ENCODE data around the gene OXLD1.

Gene OXLD1

DNA sequence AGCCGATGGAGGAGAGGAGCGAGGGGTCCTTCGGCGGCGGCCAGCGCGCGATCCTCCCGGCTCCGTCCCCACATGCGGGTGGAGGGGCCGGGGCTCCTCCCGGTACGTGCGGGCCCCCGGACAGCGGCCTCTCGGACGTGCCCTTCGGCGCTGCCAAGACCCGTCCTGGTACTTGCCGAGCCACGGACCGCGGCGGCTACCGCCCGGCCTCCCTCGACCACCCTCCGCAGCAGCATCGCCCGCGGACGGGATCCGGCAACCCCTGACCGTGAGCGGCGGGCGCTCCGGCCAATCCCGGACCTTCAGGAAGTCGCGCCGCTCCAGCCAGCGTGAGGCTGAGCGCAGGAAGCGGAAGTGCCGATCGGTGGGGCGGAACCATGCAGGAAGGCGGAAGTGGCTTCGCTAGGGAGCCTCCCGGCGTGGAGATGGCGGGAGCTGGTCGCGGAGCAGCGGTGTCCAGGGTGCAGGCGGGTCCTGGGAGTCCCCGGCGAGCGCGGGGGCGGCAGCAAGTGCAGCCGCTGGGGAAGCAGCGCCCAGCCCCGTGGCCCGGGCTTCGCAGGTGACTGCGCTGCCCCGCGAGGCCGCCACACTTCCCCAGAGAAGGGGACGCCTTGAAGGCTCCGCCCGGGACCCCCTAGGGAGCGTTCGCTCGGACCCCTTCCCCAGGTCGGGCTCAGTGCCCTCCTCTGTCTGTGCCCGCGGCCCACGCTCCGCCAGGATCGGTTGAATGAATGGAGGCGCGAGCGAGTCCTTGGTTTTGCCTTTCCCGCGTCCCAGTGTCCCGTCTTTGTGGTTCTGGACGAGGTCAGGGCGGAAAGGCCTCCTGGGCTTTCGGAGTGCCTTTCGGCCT, at the start of gene OXLD1, which contains the start of gene CCDC137:
OXLD1 (minus strand) TSS at position 264 of the 850 bp plus-strand sequence; CDS start at position 236, 28 bp downstream.
CCDC137 (plus strand) TSS at position 396 of the 850 bp plus-strand sequence; CDS start at position 426, 30 bp downstream.
- peak; percentile 92 to 94 for DNase-seq (ENCODE audit: extremely low read depth in 1 of 2, low read depth in 1 of 2)

GRCh38 chr17:81715107-81715871, 48.9 kb upstream of the OXLD1 start:
- no peak for DNase-seq (ENCODE audit: extremely low read depth in 1 of 2, low read depth in 1 of 2)

DNA sequence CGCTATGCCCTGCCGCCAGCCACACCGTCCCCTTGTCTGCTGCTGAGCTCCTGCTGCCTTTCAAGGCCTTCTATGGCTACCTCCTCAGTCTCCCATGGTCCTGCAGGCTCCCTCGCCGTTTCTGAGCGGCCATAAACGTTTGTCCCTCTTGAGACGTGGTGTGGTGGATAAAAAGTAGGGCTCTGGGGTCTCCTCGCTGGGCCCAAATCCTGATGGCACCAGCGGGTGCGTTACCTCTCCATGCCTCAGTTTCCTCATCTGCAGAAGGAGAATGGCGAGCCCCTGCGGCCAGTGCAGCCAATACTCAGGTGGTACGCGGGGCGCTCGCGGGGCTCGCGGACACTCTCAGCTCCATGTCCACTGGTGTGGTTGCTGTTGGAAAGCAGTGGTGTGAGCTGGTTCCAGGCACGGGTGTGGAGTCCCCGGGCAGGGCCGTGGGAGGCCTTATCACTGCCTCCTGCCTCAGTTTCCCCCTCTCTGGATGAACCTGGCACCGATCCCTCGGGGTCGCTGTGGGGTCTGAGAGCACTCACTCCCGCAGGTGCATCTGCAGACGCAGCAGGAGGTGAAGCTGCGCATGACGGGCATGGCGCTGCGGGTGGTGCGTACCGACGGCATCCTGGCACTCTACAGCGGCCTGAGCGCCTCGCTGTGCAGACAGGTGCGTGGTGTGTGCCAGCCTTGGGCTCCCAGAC, 48.2 kb upstream of the OXLD1 start:
- DNase-seq (ENCODE audit: extremely low read depth in 1 of 2, low read depth in 1 of 2): no peak

DNA sequence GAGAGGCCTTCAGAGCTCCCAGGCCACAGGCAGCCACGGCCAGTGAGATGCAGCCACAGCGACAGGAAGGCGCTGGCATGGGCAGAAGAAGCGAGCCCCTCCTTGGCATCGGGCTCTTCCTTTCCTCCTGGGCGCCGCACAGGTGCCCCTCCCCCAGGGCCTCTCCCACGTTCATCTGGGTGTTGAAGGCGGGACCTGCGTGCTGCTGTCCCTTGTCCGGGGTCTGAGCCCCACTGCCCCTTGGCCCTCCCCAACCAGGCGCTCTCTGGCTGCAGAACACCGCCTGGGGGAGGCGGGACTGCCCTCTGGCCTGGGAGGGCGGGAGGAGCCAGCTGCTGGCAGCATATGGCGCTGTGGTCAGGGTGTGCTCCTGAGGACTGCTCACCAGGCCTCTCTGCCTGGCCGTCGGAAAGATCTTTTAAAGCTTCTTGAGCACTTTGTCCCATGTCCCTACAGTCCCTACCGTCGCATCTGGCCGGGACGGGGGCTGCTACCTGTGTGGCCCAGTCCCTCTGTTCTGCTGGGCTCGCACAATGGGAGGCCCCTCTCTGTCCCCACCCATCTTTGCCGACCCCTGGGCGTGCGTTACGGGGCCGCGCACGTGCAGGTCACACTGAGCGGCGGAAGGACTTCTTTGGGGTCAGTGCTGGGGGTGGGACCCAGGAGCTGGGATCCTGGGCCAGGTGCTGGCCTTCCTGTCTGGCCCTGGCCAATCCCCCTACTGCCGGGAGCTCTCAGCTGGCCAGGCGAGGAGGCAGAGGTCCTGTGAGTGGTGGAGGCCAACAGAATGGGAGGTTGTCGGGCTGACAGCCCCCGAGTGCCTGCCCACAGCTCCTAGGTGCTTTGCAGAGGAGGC, 47.4 kb upstream of the OXLD1 start:
- DNase-seq (ENCODE audit: extremely low read depth in 1 of 2, low read depth in 1 of 2): no peak

DNA sequence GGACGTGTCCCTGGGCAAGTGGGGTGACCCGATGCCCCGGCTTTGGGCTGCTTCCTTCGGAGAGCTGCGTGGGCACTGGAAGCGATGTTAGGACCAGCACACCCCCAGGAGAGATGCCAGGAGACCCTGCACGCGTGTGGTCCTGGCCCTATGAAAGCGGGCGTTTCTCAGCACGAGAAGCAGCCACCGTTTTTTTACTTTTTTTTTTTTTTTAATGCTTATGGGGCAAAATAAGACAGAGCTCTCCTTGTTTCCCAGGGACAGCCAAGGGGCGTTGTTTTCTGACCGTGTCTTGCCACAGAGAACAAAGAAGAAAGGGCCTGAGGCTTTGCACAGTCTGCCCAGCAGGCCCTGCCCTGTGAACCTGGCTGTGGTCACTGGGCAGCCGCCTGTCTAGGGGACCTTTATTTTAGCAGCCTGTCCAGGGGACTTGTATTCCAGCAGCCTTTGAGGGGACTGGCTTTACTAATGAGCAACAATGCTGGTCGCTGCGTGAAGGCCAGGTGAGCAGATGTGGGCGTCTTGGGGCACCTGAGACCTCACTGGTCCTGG, 46.7 kb upstream of the OXLD1 start:
- DNase-seq (ENCODE audit: extremely low read depth in 1 of 2, low read depth in 1 of 2): no peak

- DNase-seq (ENCODE audit: extremely low read depth in 1 of 2, low read depth in 1 of 2): no peak
Observed at GRCh38 chr17:81712468-81713003, 46.1 kb upstream of the OXLD1 start.

GRCh38 chr17:81711814-81712467, 45.5 kb upstream of the OXLD1 start, which contains the start of gene SLC25A10:
Gene SLC25A10 (plus strand): TSS chr17:81712284. CDS start chr17:81712427, 143 bp downstream.
- DNase-seq (ENCODE audit: extremely low read depth in 1 of 2, low read depth in 1 of 2): peak; percentile 73 to 75

GRCh38 chr17:81710514-81711308, 44.3 kb upstream of the OXLD1 start:
- DNase-seq (ENCODE audit: extremely low read depth in 1 of 2, low read depth in 1 of 2): no peak

DNA sequence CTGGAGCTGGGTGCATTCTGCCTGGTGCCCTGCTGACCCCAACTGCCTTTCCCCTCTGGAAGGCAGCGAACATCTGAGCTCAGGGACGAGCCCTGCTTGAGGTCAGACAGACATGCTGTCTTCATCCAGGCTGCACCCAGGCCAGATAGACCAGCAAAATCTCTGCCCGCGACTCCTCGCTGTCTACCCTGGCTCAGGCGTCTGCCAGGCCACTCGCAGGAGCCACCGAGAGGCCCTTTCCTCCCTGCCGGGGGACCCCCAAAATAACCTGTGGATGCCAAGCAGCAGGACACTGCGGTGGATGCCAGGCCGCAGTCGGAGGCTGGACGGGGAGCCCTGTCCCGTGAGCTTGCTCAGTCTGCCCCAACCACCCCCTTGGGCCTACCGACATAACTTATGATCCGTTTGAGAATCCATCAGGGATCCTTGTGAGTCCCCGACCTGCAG, 42.4 kb upstream of the OXLD1 start:
- DNase-seq (ENCODE audit: extremely low read depth in 1 of 2, low read depth in 1 of 2): no peak

DNA sequence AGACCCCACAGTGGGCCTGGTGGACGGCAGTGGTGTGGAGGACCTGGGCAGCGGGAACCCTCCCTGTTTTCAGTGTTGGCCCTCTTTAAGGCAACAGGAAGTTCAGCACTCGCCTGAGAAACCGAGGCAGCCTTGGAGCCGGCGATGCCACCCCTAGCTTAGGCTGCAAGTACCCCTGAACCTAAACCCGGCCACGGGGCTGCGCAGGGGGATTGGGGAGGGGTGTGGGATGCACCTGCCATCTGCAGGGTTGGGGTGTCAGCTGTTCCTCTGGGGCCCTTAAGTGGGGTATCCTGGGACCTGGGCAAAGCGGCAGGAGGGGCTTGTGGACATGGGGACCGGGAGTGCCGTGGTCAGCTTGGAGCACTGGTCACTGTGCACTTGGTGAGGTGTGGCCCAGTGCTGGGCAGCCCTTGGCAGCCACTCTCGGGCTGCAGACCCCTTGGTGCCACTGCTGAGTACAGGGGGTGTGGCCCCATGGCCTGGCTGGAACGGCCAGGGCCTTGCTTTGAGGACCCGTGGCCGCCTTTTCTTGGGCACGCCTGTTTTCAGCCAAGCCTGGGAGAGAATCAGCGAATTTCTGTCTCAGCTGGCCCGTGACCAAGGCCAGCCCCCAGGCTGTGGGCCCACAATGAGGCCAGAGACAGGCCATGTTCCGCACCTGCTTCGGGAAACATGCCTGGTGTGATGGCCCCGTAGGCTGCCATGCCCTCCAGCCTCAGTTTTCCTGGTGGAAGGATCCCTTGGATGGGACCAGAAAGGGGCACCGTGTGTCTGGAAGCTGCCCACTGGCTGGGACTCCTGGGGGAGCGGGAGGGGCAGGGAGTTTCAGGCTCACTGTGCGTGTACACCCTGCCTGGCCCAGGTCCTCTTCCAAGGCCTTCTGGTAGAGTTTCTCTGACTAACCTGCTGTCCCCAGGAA, 41.6 kb upstream of the OXLD1 start:
- no peak for DNase-seq (ENCODE audit: extremely low read depth in 1 of 2, low read depth in 1 of 2)

DNA sequence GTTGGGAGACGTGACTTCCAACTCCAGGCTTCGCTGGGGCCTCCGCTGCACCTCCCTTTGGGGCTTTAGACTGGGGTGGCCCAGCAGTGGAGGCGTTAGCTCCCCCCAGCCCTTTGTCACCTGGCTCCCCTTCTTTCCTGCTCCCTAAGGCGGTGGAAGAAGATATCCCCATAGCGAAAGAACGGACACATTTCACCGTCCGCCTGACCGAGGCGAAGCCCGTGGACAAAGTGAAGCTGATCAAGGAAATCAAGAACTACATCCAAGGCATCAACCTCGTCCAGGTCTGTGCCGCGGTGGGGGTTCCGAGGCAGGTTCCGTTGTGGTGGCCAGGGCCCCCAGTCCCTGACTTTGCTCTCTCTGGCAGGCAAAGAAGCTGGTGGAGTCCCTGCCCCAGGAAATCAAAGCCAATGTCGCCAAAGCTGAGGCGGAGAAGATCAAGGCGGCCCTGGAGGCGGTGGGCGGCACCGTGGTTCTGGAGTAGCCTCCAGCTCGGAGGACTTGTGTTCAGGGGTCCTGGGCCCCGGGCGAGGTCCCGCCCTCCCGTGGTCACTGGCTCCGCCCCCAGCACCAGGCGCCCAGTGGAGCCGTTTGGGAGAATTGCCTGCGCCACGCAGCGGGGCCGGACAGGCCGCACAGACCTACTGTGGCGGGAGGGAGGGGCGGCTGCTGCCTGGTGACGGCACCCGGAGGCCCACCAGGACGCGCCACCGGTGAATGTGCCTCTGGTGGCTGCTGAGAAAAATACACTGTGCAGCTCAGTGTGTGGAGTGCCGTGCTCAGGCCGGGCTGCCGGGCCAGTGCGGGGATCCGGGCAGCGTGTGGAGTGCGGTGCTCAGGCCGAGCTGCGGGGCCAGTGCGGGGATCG, 40.6 kb upstream of the OXLD1 start:
- no peak for DNase-seq (ENCODE audit: extremely low read depth in 1 of 2, low read depth in 1 of 2)

GRCh38 chr17:81706232-81706611, 39.8 kb upstream of the OXLD1 start:
- no peak for DNase-seq (ENCODE audit: extremely low read depth in 1 of 2, low read depth in 1 of 2)

- no peak for DNase-seq (ENCODE audit: extremely low read depth in 1 of 2, low read depth in 1 of 2)
Observed at GRCh38 chr17:81705518-81706231, 39.3 kb upstream of the OXLD1 start.

DNA sequence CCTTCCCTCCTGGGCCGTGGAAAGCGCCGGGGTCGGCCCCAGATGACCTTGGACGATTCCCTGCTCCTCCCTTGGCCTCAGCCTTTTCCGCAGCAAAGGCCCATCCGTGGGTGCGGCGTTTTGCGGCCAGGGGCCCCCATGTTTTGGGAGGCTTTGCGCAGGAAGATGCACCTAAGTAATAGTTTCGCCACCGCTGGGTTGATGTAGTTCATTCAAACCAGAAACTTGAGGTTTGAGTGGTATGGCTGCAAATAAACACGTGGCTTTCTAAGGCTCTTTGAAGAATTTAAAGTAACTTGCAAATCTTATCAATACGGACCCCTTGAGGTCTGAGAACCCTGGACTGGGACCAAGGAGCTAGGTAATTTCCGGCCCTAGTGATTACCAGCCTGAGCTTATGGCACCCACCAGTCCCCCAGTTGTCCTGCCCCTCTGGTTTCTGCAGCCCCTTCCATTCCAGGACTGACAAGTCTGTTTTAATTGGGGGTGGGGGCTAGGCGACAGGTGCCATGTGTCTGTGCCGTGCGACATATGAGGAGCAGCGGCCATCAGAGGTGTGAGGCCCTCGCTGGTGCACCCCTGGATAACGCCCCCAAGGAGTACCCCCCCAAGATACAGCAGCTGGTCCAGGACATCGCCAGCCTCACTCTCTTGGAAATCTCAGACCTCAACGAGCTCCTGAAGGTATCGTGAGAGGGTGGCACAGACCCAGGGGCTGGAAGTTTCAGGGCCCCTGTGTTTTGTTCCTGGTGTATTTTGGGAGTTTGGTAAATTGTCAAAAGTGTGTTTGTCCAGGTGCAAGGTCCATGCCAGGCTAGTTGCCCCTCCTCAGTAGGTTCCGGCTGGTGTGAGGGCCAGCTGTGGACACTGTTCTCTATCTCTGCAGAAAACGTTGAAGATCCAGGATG, 37.6 kb upstream of the OXLD1 start:
- DNase-seq (ENCODE audit: extremely low read depth in 1 of 2, low read depth in 1 of 2): no peak
